Measurements from ENCODE around the gene MYMX. TPM values are rescaled to one million over a fixed set of nuclear protein-coding genes. Genes with fewer than 3 reads are reported as not detected.

The MYMX gene
- polyA plus RNA-seq, 1 donor from 2014 or later: not detected

DNA sequence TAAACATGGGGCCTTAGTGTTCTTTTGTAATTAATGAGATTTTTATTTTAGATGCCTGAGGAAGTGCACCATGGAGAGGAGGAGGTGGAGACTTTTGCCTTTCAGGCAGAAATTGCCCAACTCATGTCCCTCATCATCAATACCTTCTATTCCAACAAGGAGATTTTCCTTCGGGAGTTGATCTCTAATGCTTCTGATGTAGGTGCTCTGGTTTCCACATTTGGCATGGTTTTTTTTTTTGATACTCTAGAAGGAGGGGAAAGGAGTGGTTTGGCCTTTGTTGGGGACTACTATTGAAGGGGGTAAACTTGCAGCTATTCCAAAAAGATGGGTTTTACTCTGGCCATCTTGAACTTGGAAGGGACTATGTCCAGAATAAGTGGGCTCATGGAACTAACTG lies 31.9 kb downstream of the MYMX start:
- peaks cover 16% of the 10 kb centered on the region for H3K36me3 ChIP-seq (ENCODE audit: insufficient read depth, low read length)
- H3K27ac ChIP-seq (ENCODE audit: low read length): peak overlapping the region; percentile 94

GRCh38 chr6:44249082-44249748 lies 32.5 kb downstream of the MYMX start:
- Histone ChIP-seq H3F3A (ENCODE audit: insufficient read depth, low read length, poor library complexity, severe bottlenecking) (no peaks in the 10 kb centered on the region), H3K4me2 (ENCODE audit: low read length) (peak overlapping the region; percentile 81), H2AFZ (ENCODE audit: low read depth, low read length) (no peak overlapping the region), H3K27ac (ENCODE audit: low read length) (no peak overlapping the region), H3K27me3 (ENCODE audit: insufficient read depth, low read depth, low read length) (no peaks in the 10 kb centered on the region), H3K4me3 (ENCODE audit: low read length) (peak overlapping the region; percentile 99), H3K36me3 (ENCODE audit: insufficient read depth, low read length) (peaks cover 16% of the 10 kb centered on the region), H3K79me2 (replicated peaks; ENCODE audit: insufficient read depth, low read length) (peaks cover 46% of the 10 kb centered on the region), H3K9ac (ENCODE audit: low read length) (no peak overlapping the region), H3K9me2 (ENCODE audit: insufficient read depth, low read length) (no peaks in the 10 kb centered on the region), H3K9me3 (ENCODE audit: low read length) (no peaks in the 10 kb centered on the region), H4K20me1 (ENCODE audit: insufficient read depth) (peaks cover 5% of the 10 kb centered on the region)
- TF ChIP-seq SMC3 (conservative IDR thresholded peaks at IDR 0.05; ENCODE audit: poor library complexity) (no peak), POLR2AphosphoS5 (IDR thresholded peaks at IDR 0.05) (no peak), EP300 (conservative IDR thresholded peaks at IDR 0.05; ENCODE audit: poor library complexity, severe bottlenecking) (no peak), TAF1 (IDR thresholded peaks at IDR 0.05; ENCODE audit: low read depth) (no peak), MXI1 (conservative IDR thresholded peaks at IDR 0.05; ENCODE audit: poor library complexity, severe bottlenecking) (no peak), EZH2 (IDR thresholded peaks at IDR 0.05; ENCODE audit: borderline replicate concordance, insufficient read depth, low read length, poor library complexity, severe bottlenecking) (no peak), RAD21 (conservative IDR thresholded peaks at IDR 0.05) (no peak)
- TF ChIP-seq, protein P1, sequence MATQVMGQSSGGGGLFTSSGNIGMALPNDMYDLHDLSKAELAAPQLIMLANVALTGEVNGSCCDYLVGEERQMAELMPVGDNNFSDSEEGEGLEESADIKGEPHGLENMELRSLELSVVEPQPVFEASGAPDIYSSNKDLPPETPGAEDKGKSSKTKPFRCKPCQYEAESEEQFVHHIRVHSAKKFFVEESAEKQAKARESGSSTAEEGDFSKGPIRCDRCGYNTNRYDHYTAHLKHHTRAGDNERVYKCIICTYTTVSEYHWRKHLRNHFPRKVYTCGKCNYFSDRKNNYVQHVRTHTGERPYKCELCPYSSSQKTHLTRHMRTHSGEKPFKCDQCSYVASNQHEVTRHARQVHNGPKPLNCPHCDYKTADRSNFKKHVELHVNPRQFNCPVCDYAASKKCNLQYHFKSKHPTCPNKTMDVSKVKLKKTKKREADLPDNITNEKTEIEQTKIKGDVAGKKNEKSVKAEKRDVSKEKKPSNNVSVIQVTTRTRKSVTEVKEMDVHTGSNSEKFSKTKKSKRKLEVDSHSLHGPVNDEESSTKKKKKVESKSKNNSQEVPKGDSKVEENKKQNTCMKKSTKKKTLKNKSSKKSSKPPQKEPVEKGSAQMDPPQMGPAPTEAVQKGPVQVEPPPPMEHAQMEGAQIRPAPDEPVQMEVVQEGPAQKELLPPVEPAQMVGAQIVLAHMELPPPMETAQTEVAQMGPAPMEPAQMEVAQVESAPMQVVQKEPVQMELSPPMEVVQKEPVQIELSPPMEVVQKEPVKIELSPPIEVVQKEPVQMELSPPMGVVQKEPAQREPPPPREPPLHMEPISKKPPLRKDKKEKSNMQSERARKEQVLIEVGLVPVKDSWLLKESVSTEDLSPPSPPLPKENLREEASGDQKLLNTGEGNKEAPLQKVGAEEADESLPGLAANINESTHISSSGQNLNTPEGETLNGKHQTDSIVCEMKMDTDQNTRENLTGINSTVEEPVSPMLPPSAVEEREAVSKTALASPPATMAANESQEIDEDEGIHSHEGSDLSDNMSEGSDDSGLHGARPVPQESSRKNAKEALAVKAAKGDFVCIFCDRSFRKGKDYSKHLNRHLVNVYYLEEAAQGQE (IDR thresholded peaks at IDR 0.05; ENCODE audit: borderline replicate concordance): no peak
- TF ChIP-seq, protein P2, sequence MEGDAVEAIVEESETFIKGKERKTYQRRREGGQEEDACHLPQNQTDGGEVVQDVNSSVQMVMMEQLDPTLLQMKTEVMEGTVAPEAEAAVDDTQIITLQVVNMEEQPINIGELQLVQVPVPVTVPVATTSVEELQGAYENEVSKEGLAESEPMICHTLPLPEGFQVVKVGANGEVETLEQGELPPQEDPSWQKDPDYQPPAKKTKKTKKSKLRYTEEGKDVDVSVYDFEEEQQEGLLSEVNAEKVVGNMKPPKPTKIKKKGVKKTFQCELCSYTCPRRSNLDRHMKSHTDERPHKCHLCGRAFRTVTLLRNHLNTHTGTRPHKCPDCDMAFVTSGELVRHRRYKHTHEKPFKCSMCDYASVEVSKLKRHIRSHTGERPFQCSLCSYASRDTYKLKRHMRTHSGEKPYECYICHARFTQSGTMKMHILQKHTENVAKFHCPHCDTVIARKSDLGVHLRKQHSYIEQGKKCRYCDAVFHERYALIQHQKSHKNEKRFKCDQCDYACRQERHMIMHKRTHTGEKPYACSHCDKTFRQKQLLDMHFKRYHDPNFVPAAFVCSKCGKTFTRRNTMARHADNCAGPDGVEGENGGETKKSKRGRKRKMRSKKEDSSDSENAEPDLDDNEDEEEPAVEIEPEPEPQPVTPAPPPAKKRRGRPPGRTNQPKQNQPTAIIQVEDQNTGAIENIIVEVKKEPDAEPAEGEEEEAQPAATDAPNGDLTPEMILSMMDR (IDR thresholded peaks at IDR 0.05; ENCODE audit: poor library complexity, severe bottlenecking): no peak

More for the DNA sequence above, 31.9 kb downstream of the MYMX start:
- peak overlapping the region; percentile 81 for H3K4me2 ChIP-seq (ENCODE audit: low read length)
- peak overlapping the region; percentile 93 for H3K9ac ChIP-seq (ENCODE audit: low read length)
- H4K20me1 ChIP-seq (ENCODE audit: insufficient read depth): peaks cover 5% of the 10 kb centered on the region
- TF ChIP-seq RAD21 (conservative IDR thresholded peaks at IDR 0.05): no peak
- TF ChIP-seq, protein P2 (IDR thresholded peaks at IDR 0.05; ENCODE audit: poor library complexity, severe bottlenecking): no peak
- TF ChIP-seq EZH2 (IDR thresholded peaks at IDR 0.05; ENCODE audit: borderline replicate concordance, insufficient read depth, low read length, poor library complexity, severe bottlenecking): no peak
- no peak for TF ChIP-seq TAF1 (IDR thresholded peaks at IDR 0.05; ENCODE audit: low read depth)
- TF ChIP-seq EP300 (conservative IDR thresholded peaks at IDR 0.05; ENCODE audit: poor library complexity, severe bottlenecking): no peak
- TF ChIP-seq POLR2AphosphoS5 (IDR thresholded peaks at IDR 0.05): no peak
- TF ChIP-seq, protein P1 (IDR thresholded peaks at IDR 0.05; ENCODE audit: borderline replicate concordance): no peak
- TF ChIP-seq SMC3 (conservative IDR thresholded peaks at IDR 0.05; ENCODE audit: poor library complexity): no peak
- TF ChIP-seq MXI1 (conservative IDR thresholded peaks at IDR 0.05; ENCODE audit: poor library complexity, severe bottlenecking): no peak
- no peaks in the 10 kb centered on the region for H3K9me3 ChIP-seq (ENCODE audit: low read length)
- H3K79me2 ChIP-seq (replicated peaks; ENCODE audit: insufficient read depth, low read length): peaks cover 46% of the 10 kb centered on the region
- no peaks in the 10 kb centered on the region for H3K9me2 ChIP-seq (ENCODE audit: insufficient read depth, low read length)
- no peaks in the 10 kb centered on the region for H3K27me3 ChIP-seq (ENCODE audit: insufficient read depth, low read depth, low read length)
- H3F3A ChIP-seq (ENCODE audit: insufficient read depth, low read length, poor library complexity, severe bottlenecking): no peaks in the 10 kb centered on the region
- no peak overlapping the region for H2AFZ ChIP-seq (ENCODE audit: low read depth, low read length)
- peak overlapping the region; percentile 99 for H3K4me3 ChIP-seq (ENCODE audit: low read length)

Data from neural cell (in vitro differentiated cells).